Astrocyte (in vitro differentiated cells and primary cell): ENCODE results near the gene DZIP3. TPM values are rescaled to one million over a fixed set of nuclear protein-coding genes. Genes with fewer than 3 reads are reported as not detected.
"Not testable (repeated sequence)": the region's sequence is repeated elsewhere in the genome, so short reads cannot be mapped to it uniquely, and the experiment has no call there.

Source experiments
- DNase-seq: peaks from one replicate; pipeline ENCODE4 v3.0.0-alpha.2; 2010; ENCODE audit warnings: low read depth
- FAIRE-seq: peaks from 2 replicates; lab custom pipeline; 2011; peaks lifted over from hg19 to GRCh38; lab: Jason Lieb, UNC
- H2AFZ ChIP-seq: 2 replicates; pipeline ENCODE4 v1.6.0; 2012; ENCODE audit warnings: low read depth, low read length, inconsistent platforms
- H3K27ac ChIP-seq: 2 replicates; pipeline ENCODE4 v1.5.1; 2011; ENCODE audit warnings: low read depth, low read length, inconsistent platforms
- H3K27me3 ChIP-seq: 2 replicates; pipeline ENCODE4 v1.6.0; 2011; ENCODE audit warnings: low read length, inconsistent platforms; ENCODE audit not compliant: insufficient read depth
- H3K36me3 ChIP-seq: 2 replicates; pipeline ENCODE4 v1.5.1; 2011; ENCODE audit warnings: low read length, inconsistent platforms; ENCODE audit not compliant: insufficient read depth
- H3K4me1 ChIP-seq: 2 replicates; pipeline ENCODE4 v1.5.1; 2011; ENCODE audit warnings: low read length, inconsistent platforms; ENCODE audit not compliant: insufficient read depth
- H3K4me2 ChIP-seq: 2 replicates; pipeline ENCODE4 v1.6.0; 2012; ENCODE audit warnings: low read length, inconsistent platforms
- H3K4me3 ChIP-seq: 2 replicates; pipeline ENCODE4 v1.5.1; 2011; ENCODE audit warnings: low read depth, mild to moderate bottlenecking, low read length, inconsistent platforms; ENCODE audit not compliant: insufficient read depth
- H3K79me2 ChIP-seq: 2 replicates; pipeline ENCODE4 v1.6.0; 2012; ENCODE audit warnings: mild to moderate bottlenecking, low read length, inconsistent platforms; ENCODE audit not compliant: insufficient read depth
- H3K9ac ChIP-seq: 2 replicates; pipeline ENCODE4 v1.6.0; 2012; ENCODE audit warnings: mild to moderate bottlenecking, low read length, inconsistent platforms
- H3K9me3 ChIP-seq: 2 replicates; pipeline ENCODE4 v1.5.1; 2012; ENCODE audit warnings: low read depth, mild to moderate bottlenecking, low read length, inconsistent platforms; ENCODE audit not compliant: insufficient read depth
- H4K20me1 ChIP-seq: 2 replicates; pipeline ENCODE4 v1.6.0; 2012; ENCODE audit warnings: low read length, inconsistent platforms; ENCODE audit not compliant: insufficient read depth
- H3K27ac Mint-ChIP-seq: one replicate; pipeline ENCODE4 v1.8.0; 2021; ENCODE audit warnings: mild to moderate bottlenecking, mixed read lengths; ENCODE audit not compliant: unreplicated experiment
- H3K27me3 Mint-ChIP-seq: one replicate; pipeline ENCODE4 v1.8.0; 2021; ENCODE audit warnings: low read depth, mixed read lengths; ENCODE audit not compliant: unreplicated experiment
- H3K36me3 Mint-ChIP-seq: one replicate; pipeline ENCODE4 v1.8.0; 2021; ENCODE audit warnings: low read depth, mixed read lengths; ENCODE audit not compliant: unreplicated experiment
- H3K4me1 Mint-ChIP-seq: one replicate; pipeline ENCODE4 v1.8.0; 2021; ENCODE audit warnings: low read depth, mixed read lengths; ENCODE audit not compliant: unreplicated experiment
- H3K4me3 Mint-ChIP-seq: one replicate; pipeline ENCODE4 v1.8.0; 2021; ENCODE audit warnings: mild to moderate bottlenecking, moderate library complexity, mixed read lengths; ENCODE audit not compliant: unreplicated experiment
- H3K9me3 Mint-ChIP-seq: one replicate; pipeline ENCODE4 v1.8.0; 2021; ENCODE audit warnings: mild to moderate bottlenecking, mixed read lengths; ENCODE audit not compliant: unreplicated experiment
- EZH2 ChIP-seq: IDR thresholded peaks from 2 replicates; pipeline ENCODE4 v1.6.1; 2012; ENCODE audit warnings: mild to moderate bottlenecking, low read length, inconsistent platforms; ENCODE audit not compliant: insufficient read depth
- total RNA-seq: library from RNA; stranded (reverse); gene quantifications from 2 replicates; pipeline ENCODE4 v1.2.1, GENCODE V29; 2021
- TF ChIP-seq, protein P1 (sequence below): IDR thresholded peaks from 2 replicates; pipeline ENCODE4 v1.5.1; 2011; ENCODE audit warnings: low read depth, mild to moderate bottlenecking, inconsistent platforms, low read length, moderate library complexity; ENCODE audit not compliant: insufficient read depth

Gene DZIP3
- total RNA-seq, 1 donor from 2014 or later = 12.9 TPM

DNA sequence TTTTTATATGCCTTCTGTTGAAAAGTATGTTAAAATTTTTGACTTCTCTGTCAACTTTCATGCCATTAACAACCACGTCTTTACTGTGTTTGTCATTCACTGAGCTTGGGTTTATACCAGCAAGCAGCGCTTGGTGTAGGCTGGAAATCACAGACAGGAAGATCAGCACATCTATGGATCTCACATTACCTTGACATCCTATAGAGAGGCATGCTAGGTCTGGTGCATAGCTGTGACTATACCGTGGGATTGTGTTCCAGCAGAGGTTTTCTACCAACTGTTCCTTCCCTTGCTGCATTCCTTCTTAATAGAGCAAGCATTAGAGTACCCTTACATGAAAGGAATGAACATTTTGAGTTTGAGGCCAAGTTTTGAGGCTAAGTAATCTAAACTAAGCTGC lies 53.0 kb downstream of the DZIP3 start:
- H3K4me2 ChIP-seq = no peak overlapping the region
- no peak overlapping the region for H3K4me3 ChIP-seq
- H3K9ac ChIP-seq = no peak overlapping the region
- no peak overlapping the region for H3K27ac ChIP-seq
- no peaks in the 10 kb centered on the region for H3K4me1 ChIP-seq
- no peaks in the 10 kb centered on the region for H3K27me3 Mint-ChIP-seq
- H3K27ac Mint-ChIP-seq = no peak overlapping the region
- no peaks in the 10 kb centered on the region for H3K9me3 ChIP-seq
- no peak overlapping the region for H2AFZ ChIP-seq
- FAIRE-seq = no peak
- TF ChIP-seq, protein P1, sequence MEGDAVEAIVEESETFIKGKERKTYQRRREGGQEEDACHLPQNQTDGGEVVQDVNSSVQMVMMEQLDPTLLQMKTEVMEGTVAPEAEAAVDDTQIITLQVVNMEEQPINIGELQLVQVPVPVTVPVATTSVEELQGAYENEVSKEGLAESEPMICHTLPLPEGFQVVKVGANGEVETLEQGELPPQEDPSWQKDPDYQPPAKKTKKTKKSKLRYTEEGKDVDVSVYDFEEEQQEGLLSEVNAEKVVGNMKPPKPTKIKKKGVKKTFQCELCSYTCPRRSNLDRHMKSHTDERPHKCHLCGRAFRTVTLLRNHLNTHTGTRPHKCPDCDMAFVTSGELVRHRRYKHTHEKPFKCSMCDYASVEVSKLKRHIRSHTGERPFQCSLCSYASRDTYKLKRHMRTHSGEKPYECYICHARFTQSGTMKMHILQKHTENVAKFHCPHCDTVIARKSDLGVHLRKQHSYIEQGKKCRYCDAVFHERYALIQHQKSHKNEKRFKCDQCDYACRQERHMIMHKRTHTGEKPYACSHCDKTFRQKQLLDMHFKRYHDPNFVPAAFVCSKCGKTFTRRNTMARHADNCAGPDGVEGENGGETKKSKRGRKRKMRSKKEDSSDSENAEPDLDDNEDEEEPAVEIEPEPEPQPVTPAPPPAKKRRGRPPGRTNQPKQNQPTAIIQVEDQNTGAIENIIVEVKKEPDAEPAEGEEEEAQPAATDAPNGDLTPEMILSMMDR = no peak
- no peak for TF ChIP-seq EZH2
- no peaks in the 10 kb centered on the region for H3K36me3 Mint-ChIP-seq
- H4K20me1 ChIP-seq = no peaks in the 10 kb centered on the region
- no peak for DNase-seq
- no peaks in the 10 kb centered on the region for H3K9me3 Mint-ChIP-seq
- H3K36me3 ChIP-seq = peaks cover 3% of the 10 kb centered on the region
- no peak overlapping the region for H3K4me3 Mint-ChIP-seq
- no peaks in the 10 kb centered on the region for H3K27me3 ChIP-seq
- no peaks in the 10 kb centered on the region for H3K4me1 Mint-ChIP-seq
- H3K79me2 ChIP-seq = no peaks in the 10 kb centered on the region

DNA sequence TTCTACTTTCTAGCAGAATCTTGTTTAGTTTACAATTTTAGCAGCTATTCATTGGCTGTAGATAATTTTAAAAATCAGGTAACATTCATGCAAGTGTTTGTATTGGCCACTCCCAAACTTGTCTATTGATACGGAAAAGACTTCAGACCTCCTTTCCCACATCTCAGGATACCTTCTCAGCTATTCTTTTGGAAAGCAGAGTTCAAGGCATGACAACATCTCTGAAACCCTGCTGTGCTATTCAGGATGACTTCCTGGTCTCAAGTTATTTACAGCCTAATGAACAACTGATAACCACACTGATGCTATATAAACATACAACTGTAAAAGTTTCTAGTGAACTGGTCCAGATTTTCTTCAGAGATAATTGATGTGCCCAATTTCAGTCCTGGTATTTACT lies 55.8 kb downstream of the DZIP3 start:
- no peaks in the 10 kb centered on the region for H4K20me1 ChIP-seq
- Mint-ChIP-seq H3K9me3 (no peaks in the 10 kb centered on the region), H3K36me3 (no peaks in the 10 kb centered on the region), H3K4me1 (no peaks in the 10 kb centered on the region), H3K27ac (no peak overlapping the region), H3K27me3 (no peaks in the 10 kb centered on the region), H3K4me3 (no peak overlapping the region)
- DNase-seq (no peak), FAIRE-seq (no peak)
- no peaks in the 10 kb centered on the region for H3K79me2 ChIP-seq
- H3K27me3 ChIP-seq = no peaks in the 10 kb centered on the region
- no peak overlapping the region for H3K27ac ChIP-seq
- H3K4me2 ChIP-seq = no peak overlapping the region
- no peaks in the 10 kb centered on the region for H3K4me1 ChIP-seq
- H2AFZ ChIP-seq = no peak overlapping the region
- no peak overlapping the region for H3K9ac ChIP-seq
- H3K36me3 ChIP-seq = peaks cover 3% of the 10 kb centered on the region
- no peak overlapping the region for H3K4me3 ChIP-seq
- no peak for TF ChIP-seq EZH2
- H3K9me3 ChIP-seq = no peaks in the 10 kb centered on the region

GRCh38 chr3:108655664-108656063 lies 66.1 kb downstream of the DZIP3 start:
- not testable (repeated sequence) for H3K27ac ChIP-seq, DNase-seq, H3K4me3 Mint-ChIP-seq, H3K4me1 Mint-ChIP-seq, H3K9me3 ChIP-seq, H3K4me3 ChIP-seq, H4K20me1 ChIP-seq, H3K27me3 ChIP-seq, H3K4me2 ChIP-seq, FAIRE-seq, H3K36me3 ChIP-seq, H2AFZ ChIP-seq, H3K27ac Mint-ChIP-seq, H3K9ac ChIP-seq, H3K4me1 ChIP-seq, H3K27me3 Mint-ChIP-seq, H3K79me2 ChIP-seq
- Mint-ChIP-seq H3K36me3 (peaks cover 24% of the 10 kb centered on the region), H3K9me3 (peaks cover 17% of the 10 kb centered on the region)
